Loucy (cell line): Measurements from ENCODE around the gene TNFRSF11A.

Experiments used
- H2AFZ ChIP-seq: fragments of 200-600 bp; sonication (generic); 2 replicates; pipeline ENCODE4 v1.6.0; 2016; ENCODE audit warnings: antibody characterized with exemption, mild to moderate bottlenecking, low read length, moderate library complexity
- H3F3A ChIP-seq: fragments of 200-600 bp; 2 replicates; pipeline ENCODE4 v1.6.0; 2016; ENCODE audit warnings: antibody characterized with exemption, low read depth, mild to moderate bottlenecking
- H3K27me3 ChIP-seq: fragments of 200-600 bp; sonication (generic); 2 replicates; pipeline ENCODE4 v1.6.1; 2014; ENCODE audit warnings: low read length, mild to moderate bottlenecking; ENCODE audit not compliant: insufficient read depth, poor library complexity, severe bottlenecking
- H3K36me3 ChIP-seq: fragments of 200-600 bp; sonication (generic); 2 replicates; pipeline ENCODE4 v1.6.1; 2016; ENCODE audit warnings: low read length; ENCODE audit not compliant: insufficient read depth
- H3K4me1 ChIP-seq: fragments of 200-600 bp; sonication (generic); 2 replicates; pipeline ENCODE4 v1.5.1; 2014; ENCODE audit warnings: low read length, mild to moderate bottlenecking; ENCODE audit not compliant: insufficient read depth, poor library complexity, severe bottlenecking
- H3K4me2 ChIP-seq: fragments of 200-600 bp; sonication (generic); 2 replicates; pipeline ENCODE4 v1.6.0; 2014; ENCODE audit warnings: antibody characterized with exemption, low read length, low read depth, mild to moderate bottlenecking; ENCODE audit not compliant: poor library complexity, severe bottlenecking
- H3K4me3 ChIP-seq: fragments of 200-600 bp; sonication (generic); 2 replicates; pipeline ENCODE4 v1.5.1; 2014; ENCODE audit warnings: low read length, mild to moderate bottlenecking, mixed read lengths; ENCODE audit not compliant: poor library complexity, severe bottlenecking
- H3K79me2 ChIP-seq: fragments of 200-600 bp; sonication (generic); 2 replicates; pipeline ENCODE4 v1.6.1; 2014; ENCODE audit warnings: low read length; ENCODE audit not compliant: insufficient read depth
- H3K9ac ChIP-seq: fragments of 200-600 bp; sonication (generic); 2 replicates; pipeline ENCODE4 v1.6.0; 2014; ENCODE audit warnings: mild to moderate bottlenecking, low read depth, low read length, moderate library complexity; ENCODE audit not compliant: poor library complexity, severe bottlenecking
- H3K9me2 ChIP-seq: fragments of 200-600 bp; sonication (generic); replicated peaks from 2 replicates; pipeline ENCODE4 v1.6.1; 2016; ENCODE audit warnings: low read depth, low read length, mixed read lengths
- H3K9me3 ChIP-seq: fragments of 200-600 bp; sonication (generic); 2 replicates; pipeline ENCODE4 v1.6.1; 2014; ENCODE audit warnings: mild to moderate bottlenecking, antibody characterized with exemption, low read length, low read depth; ENCODE audit not compliant: insufficient read depth
- H4K20me1 ChIP-seq: fragments of 200-600 bp; sonication (generic); 2 replicates; pipeline ENCODE4 v1.6.0; 2014; ENCODE audit warnings: antibody characterized with exemption, low read length, mild to moderate bottlenecking; ENCODE audit not compliant: insufficient read depth, poor library complexity, severe bottlenecking
- CTCF ChIP-seq: fragments of 200-600 bp; sonication (generic); conservative IDR thresholded peaks from 2 replicates; pipeline ENCODE4 v1.5.1; 2014; ENCODE audit warnings: mild to moderate bottlenecking, antibody characterized with exemption, low read length
- EZH2phosphoT487 ChIP-seq: fragments of 200-600 bp; IDR thresholded peaks from 2 replicates; pipeline ENCODE4 v1.6.1; 2018; ENCODE audit warnings: antibody characterized with exemption, mild to moderate bottlenecking, moderate library complexity, borderline replicate concordance

TNFRSF11A gene

GRCh38 chr18:62360805-62361204 lies 35.7 kb downstream of the TNFRSF11A start:
- Histone ChIP-seq H4K20me1 (no peaks in the 10 kb centered on the region), H3K79me2 (no peaks in the 10 kb centered on the region), H3K9me3 (no peaks in the 10 kb centered on the region), H3K9ac (no peak overlapping the region), H3F3A (no peaks in the 10 kb centered on the region), H3K27me3 (no peaks in the 10 kb centered on the region), H3K4me3 (no peak overlapping the region), H3K4me1 (peaks cover 3% of the 10 kb centered on the region), H3K36me3 (no peaks in the 10 kb centered on the region), H3K4me2 (no peak overlapping the region), H3K9me2 (no peaks in the 10 kb centered on the region), H2AFZ (no peak overlapping the region)
- TF ChIP-seq CTCF (no peak), EZH2phosphoT487 (no peak)

GRCh38 chr18:62361288-62361687 lies 36.2 kb downstream of the TNFRSF11A start:
- Histone ChIP-seq H3K9me2 (no peaks in the 10 kb centered on the region), H4K20me1 (no peaks in the 10 kb centered on the region), H3K79me2 (no peaks in the 10 kb centered on the region), H2AFZ (no peak overlapping the region), H3K9ac (no peak overlapping the region), H3K4me1 (peaks cover 3% of the 10 kb centered on the region), H3K36me3 (no peaks in the 10 kb centered on the region), H3K4me2 (no peak overlapping the region), H3K9me3 (no peaks in the 10 kb centered on the region), H3K4me3 (no peak overlapping the region), H3K27me3 (no peaks in the 10 kb centered on the region), H3F3A (no peaks in the 10 kb centered on the region)
- TF ChIP-seq EZH2phosphoT487 = no peak

- no peaks in the 10 kb centered on the region for H3F3A ChIP-seq
- TF ChIP-seq EZH2phosphoT487 (no peak), CTCF (no peak)
- H3K4me3 ChIP-seq = no peak overlapping the region
- H3K9me3 ChIP-seq = no peaks in the 10 kb centered on the region
- no peaks in the 10 kb centered on the region for H3K36me3 ChIP-seq
- H3K9ac ChIP-seq = no peak overlapping the region
- no peaks in the 10 kb centered on the region for H3K9me2 ChIP-seq
- H4K20me1 ChIP-seq = no peaks in the 10 kb centered on the region
- H3K79me2 ChIP-seq = no peaks in the 10 kb centered on the region
- H3K4me2 ChIP-seq = no peak overlapping the region
- H2AFZ ChIP-seq = no peak overlapping the region
- H3K4me1 ChIP-seq = peaks cover 3% of the 10 kb centered on the region
- H3K27me3 ChIP-seq = no peaks in the 10 kb centered on the region
Observed at GRCh38 chr18:62364558-62364957, 39.4 kb downstream of the TNFRSF11A start.

- H3K9ac ChIP-seq = no peak overlapping the region
- TF ChIP-seq EZH2phosphoT487 (no peak), CTCF (no peak)
- no peaks in the 10 kb centered on the region for H3K36me3 ChIP-seq
- H3K4me1 ChIP-seq = peaks cover 5% of the 10 kb centered on the region
- H3F3A ChIP-seq = no peaks in the 10 kb centered on the region
- H3K9me3 ChIP-seq = no peaks in the 10 kb centered on the region
- H3K79me2 ChIP-seq = no peaks in the 10 kb centered on the region
- H2AFZ ChIP-seq = peak overlapping the region; percentile 92
- H3K27me3 ChIP-seq = no peaks in the 10 kb centered on the region
- H3K4me3 ChIP-seq = no peak overlapping the region
- no peak overlapping the region for H3K4me2 ChIP-seq
- H4K20me1 ChIP-seq = no peaks in the 10 kb centered on the region
- H3K9me2 ChIP-seq = no peaks in the 10 kb centered on the region
Observed at GRCh38 chr18:62365420-62365819, 40.3 kb downstream of the TNFRSF11A start.
